NCI-H2107 (cell line): ENCODE measurements around the gene BARD1.
"Not testable (repeated sequence)": the region's sequence is repeated elsewhere in the genome, so short reads cannot be mapped to it uniquely, and the experiment has no call there.

Experiments
- DNase-seq: peaks from one replicate; lab custom pipeline; 2025; lab: John Stamatoyannopoulos, UW

Gene BARD1

GRCh38 chr2:214765180-214765579, 44.3 kb downstream of the BARD1 start:
- DNase-seq: no peak

- DNase-seq: no peak
Measured at GRCh38 chr2:214753455-214753854, 56.0 kb downstream of the BARD1 start.

GRCh38 chr2:214750529-214750928, 59.0 kb downstream of the BARD1 start:
- no peak for DNase-seq

GRCh38 chr2:214747992-214748391, 61.5 kb downstream of the BARD1 start:
- DNase-seq: no peak

GRCh38 chr2:214742119-214742518, 67.4 kb downstream of the BARD1 start:
- no peak for DNase-seq

GRCh38 chr2:214740867-214741395, 68.6 kb downstream of the BARD1 start:
- no peak for DNase-seq

DNA sequence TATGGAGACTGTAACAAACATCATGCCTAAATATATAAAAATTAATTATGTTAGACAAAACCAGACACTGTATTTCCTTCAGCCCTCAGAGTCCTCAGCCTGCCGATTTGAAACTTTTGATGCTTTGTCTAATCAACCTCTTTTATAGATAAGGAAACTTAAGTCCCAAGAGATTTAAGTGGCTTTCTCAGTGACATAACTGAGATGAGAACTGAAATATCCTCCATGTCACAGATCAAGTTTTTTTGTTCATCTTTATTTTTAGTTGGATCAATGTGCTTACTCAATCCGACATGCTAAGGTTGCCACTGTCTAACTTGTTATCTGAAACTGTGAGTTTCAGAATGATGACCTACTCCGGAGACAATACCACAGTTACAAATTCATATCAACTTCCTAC, 72.3 kb downstream of the BARD1 start:
- DNase-seq: no peak

DNA sequence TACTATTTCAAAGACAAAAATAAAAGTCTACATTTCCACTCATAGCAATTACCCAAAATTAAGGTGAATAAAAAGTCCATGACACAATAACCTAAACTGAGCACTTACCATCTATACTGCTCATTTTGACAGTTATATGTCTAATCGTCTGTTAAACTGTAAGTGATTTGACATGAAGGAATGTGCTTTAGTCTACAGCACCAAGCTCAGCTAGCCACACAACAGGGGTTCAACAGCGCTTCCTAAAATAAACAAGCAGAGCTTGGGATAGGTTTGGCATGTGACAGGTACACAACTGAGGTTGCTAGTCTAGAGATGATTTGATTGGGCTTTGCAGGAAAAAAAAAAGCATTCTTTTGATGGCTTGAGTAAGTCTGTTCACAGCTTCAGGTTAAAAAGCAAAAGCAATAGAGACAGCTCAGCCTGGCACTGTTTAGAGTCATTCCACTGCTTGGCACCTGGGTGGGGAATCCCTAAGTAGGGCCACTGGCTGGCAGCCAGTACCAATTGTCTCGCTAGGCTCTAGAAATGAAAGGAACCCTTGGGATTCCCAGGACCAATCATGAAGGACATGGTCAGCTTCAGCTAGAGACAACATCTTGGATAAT, 78.6 kb downstream of the BARD1 start:
- no peak for DNase-seq

DNA sequence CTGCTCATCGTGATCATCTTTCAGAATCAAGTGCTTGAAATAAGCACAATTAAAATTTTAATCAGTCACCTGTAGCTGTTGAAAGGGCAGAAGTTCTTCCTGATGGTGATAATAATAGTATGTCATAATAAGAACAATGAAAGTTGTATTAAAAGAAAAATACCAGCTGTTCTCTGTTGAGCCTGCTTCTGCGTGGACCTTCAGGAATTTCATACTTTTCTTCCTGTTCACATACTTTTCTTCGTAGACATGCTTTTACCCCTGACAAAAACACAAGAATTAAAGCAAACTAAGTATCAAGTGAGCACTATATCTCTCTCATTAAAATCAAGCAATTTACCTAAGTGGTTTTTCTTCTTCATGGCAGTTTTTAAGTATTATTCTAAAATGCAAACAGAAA, 79.2 kb downstream of the BARD1 start:
- no peak for DNase-seq

DNA sequence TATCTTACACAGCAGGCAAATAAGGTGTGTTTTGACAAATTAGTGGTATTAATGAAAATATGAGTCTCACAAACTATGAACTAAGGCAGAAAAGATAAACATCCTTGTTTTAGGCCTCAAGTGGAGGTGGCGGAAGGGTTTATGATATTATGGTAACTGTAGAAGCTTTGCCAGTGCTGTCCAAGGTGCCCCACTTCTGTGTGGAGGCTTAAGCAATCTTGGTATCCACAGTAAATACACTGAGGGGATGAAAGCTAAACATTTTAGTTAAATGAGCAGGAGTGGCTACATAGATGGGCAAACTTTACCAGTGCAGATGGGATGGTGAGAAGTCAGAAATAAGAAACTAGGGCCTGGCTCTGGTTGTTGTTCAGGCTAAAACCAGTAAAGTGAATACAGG, 84.7 kb downstream of the BARD1 start:
- DNase-seq: no peak

- DNase-seq: not testable (repeated sequence)
Measured at GRCh38 chr2:214717837-214718236, 91.6 kb downstream of the BARD1 start.

DNA sequence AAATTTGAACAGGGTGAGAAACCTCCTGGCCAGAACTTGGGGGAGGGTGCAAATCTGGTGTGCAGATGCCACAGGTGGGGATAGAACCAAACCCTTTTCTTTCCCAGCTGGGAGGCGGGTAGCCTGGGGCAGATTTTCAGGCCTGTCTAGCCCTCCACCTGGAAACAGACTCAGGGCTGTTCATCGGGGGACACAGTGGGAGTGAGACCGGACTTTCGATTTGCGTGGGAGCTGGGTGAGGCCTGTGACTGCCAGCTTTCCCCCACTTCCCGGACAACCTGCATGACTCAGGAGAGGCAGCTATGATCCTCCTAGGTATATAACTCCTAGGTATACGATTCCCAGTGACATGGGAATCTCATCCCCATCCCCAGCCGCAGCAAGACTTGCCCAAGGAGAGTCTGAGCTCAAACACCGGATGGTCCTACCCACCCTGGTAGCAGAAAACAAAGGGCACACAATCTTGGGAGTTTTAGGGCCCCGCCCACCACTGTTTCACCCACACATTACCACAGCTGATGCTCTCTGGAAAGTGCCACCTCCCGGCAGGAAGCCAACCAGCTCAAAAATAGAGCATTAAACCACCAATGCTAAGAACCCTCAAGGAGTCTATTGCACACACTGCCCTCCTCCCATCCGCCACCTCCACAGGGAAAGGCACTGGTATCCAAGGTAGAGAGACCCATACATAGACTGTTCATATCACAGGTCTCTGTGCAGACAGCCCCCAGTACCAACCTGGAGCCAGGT, 92.5 kb downstream of the BARD1 start:
- DNase-seq: no peak

DNA sequence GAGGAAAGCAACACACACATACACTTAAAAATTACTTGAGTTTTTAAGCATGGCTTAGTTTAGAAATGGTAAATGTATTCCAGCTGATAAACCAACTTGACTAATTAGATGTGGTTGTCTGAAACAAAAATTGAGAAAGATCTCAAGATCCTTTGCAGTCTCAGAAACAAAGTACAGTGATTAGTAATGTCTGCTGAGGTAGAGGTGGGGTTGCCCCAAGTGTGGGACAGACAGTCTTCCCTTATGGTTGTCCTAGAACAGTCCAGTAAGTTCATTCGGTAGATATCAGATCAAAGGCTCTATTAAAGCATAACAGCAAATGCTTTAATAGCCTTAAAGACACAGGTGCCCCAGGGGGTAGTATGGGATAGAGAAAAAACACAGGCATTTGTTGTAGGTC, 94.5 kb downstream of the BARD1 start:
- no peak for DNase-seq

DNA sequence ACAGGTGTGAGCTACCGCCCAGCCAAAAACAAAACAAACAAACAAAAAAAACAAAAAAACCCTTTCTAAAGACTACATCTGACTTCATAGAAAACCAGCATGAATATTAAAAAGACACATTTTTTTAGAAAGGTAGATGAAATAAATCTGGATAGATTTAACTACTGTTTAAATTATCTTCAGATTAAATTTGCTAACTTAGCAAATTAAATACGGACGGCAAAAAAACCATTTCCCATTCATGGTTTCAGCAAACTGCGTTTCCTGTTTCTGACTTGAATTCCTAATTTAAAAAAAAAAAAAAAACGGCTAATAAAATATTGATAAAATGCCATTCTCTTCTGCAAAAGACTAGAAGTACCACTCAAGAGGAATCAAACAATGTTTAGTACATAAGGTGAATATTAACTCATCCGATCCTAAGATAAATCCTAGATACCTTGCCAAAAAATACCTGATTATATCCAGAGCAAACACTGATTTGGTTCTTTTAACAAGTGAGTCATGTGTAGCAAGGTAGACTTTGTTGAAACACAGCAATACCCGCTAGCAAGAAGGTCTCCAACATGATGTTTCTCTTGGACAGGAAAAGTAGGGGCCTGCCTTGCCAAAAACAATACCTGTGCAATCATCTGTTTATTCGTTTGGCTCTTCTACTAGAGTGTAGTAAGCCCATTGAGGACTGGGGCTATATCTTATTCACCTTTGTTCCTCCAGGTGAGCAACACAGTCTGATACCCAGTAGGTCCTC, 96.2 kb downstream of the BARD1 start:
- no peak for DNase-seq

DNA sequence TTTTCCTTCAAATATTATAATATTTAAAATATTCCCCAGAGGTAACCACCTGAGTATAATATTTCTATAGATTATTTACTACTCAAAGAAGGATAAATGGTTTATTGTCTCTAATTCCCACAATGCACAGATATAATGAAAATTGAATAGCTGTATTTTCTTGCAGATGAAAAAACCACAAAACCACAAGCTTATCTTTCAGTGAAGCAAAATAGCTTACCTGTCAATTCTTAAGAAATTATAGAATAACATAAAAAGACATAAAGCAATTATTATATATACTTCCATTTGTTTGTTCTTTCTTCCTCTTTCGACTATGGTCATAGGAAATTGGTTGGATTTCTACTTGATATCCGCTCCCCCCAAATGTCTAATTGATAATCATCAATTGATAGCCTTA, 98.8 kb downstream of the BARD1 start:
- no peak for DNase-seq

GRCh38 chr2:214706986-214707385, 102.5 kb downstream of the BARD1 start:
- no peak for DNase-seq

DNA sequence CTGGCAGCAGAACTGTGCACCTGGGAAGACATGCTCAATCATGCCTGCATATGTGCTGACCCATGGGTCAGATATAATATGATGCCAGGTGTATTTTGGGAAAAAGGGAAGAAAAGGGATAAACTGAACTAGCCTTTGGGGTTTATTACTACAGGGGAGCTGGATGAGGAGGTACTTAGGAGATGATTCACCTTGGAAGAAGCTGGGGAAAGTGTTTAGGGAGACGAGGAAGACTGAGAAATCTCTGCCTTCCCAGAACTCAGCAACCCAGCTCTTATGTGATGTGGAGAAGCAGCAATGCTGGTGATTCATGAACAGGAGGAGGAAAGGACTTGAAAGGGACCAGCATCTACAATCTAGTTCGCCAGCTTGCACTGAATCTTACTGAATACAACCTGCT, 110.2 kb downstream of the BARD1 start:
- no peak for DNase-seq

DNA sequence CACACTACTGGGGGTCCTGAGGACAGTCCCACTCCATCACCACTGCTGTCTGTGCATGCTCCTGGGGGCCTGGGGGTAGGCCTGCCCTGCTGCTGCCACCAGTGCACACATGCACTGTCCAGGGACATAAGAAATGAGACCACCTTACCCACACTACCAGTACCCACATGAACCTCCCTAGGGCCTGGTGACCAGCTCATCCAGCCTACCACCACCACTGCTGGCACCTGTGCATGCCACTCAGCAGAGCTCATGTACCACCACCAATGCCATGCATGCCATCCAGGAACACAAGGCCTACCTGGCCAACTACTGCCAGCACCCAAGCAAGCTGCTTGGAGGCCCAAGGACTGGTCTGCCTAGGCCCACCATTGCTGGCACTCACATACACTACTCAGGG, 112.8 kb downstream of the BARD1 start:
- DNase-seq: no peak

- DNase-seq: no peak
Measured at GRCh38 chr2:214695789-214696188, 113.7 kb downstream of the BARD1 start.

- not testable (repeated sequence) for DNase-seq
Measured at GRCh38 chr2:214683557-214683956, 125.9 kb downstream of the BARD1 start.

- no peak for DNase-seq
Measured at GRCh38 chr2:214679736-214680135, 129.7 kb downstream of the BARD1 start.

DNA sequence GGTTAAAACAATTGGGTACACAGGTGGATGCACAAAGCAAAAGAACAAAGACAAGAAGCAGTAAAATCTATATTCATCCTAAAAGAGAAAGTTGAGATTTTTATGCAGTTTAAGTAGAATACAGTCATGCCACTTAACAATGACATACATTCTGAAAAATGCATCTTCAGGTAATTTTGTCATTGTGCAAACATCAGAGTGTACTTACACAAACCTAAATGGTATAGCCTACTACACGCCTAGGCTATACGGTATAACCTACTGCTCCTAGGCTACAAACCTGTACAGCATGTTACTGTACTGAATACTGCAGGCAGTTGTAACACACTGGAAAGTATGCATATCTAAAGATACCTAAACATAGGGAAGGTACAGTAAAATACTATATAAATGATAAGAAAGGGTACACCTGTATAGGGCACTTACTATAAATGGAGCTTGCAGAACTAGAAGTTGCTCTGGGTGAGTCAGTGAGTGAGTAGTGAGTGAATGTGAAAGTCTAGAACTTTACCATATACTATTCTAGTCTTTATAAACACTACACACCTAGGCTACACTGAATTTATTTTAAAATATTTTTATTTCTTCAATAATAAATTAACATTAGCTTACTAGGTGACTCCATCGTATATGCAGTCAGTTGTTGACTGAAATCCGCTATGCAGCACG, 132.9 kb downstream of the BARD1 start:
- DNase-seq: no peak
